GM21423 (cell line): ENCODE measurements around the gene KIF20A.
"Not testable (repeated sequence)": the region's sequence is repeated elsewhere in the genome, so short reads cannot be mapped to it uniquely, and the experiment has no call there.

ENCODE experiments used
- ATAC-seq: cut with Tn5 transposase; IDR thresholded peaks from one replicate; pipeline ENCODE4 v1.9.1; 2021; ENCODE audit warnings: mild to moderate bottlenecking, moderate library complexity; ENCODE audit not compliant: unreplicated experiment

The KIF20A gene

DNA sequence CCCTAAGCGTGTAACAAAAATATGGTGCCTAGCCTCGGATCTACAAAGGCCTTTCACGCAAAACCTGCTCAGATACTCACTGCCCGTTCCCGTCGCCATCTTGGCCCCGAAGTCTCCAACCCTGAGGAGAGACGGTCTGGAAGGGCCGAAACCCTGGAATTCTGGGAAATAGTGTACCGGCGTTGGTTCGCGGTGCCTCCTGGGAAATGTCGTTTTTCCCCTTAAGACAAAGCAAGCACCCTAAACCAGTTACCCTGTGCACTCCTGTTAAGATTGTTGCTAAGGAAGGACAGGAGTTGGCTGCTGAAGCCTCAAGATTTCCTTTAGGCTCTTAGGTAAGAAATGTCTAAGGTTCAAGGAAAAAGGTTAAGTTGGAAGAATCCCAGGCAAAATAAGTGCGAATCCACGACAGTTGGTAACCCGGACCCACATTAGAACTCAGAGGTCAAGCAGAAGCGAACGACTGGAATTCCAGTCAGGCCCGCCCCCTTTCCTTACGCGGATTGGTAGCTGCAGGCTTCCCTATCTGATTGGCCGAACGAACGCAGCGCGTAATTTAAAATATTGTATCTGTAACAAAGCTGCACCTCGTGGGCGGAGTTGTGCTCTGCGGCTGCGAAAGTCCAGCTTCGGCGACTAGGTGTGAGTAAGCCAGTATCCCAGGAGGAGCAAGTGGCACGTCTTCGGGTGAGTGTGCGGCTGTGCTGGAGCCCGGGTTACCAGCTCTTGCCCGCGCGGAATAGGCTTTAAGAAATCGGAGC is at the start of gene KIF20A, which contains the start of gene BRD8:
TSS of gene KIF20A (plus strand) at position 597 of the 761 bp plus-strand sequence. CDS start 569 bp downstream, outside the sequence.
TSS of gene BRD8 (minus strand) at position 115 of the 761 bp plus-strand sequence. CDS start at position 99, 16 bp downstream.
- ATAC-seq, result peak; percentile 82

DNA sequence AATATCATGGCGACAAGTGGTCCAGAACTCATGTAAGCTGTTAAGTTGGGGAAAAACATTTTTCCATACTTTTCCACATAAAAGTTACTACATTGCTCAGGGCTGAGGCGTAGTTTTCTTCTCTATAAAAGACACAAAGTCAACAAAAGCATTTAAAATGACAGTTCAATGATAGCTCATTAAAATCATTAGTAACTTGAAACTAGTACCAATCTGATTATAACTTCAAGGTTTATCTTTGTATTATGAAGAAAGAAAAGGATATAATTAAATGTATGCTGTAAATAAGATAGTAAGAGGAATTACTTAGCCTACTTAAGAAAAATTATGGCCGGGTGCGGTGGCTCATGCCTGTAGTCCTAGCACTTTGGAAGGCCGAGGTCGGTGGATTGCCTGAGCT is 49.6 kb upstream of the KIF20A start:
- no peak for ATAC-seq

DNA sequence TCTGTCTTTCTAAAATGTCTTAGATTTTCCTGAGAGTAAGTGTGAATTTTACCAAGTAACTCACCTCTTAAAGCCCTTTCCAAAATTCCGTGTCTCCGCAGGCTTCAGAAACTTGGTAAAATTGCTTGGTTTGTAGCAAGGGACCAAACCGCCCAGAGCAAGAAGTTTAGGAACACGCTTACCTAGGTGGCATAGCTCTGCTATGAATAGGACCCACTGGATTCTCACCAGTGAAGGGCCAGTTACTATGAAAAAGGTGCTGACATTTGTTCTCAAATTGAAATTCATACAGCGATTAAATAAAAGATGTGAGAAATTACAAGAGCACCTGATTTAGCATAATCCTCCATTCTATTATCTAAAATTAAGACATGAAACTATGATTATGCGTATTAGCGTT is 46.4 kb upstream of the KIF20A start:
- ATAC-seq, result no peak

DNA sequence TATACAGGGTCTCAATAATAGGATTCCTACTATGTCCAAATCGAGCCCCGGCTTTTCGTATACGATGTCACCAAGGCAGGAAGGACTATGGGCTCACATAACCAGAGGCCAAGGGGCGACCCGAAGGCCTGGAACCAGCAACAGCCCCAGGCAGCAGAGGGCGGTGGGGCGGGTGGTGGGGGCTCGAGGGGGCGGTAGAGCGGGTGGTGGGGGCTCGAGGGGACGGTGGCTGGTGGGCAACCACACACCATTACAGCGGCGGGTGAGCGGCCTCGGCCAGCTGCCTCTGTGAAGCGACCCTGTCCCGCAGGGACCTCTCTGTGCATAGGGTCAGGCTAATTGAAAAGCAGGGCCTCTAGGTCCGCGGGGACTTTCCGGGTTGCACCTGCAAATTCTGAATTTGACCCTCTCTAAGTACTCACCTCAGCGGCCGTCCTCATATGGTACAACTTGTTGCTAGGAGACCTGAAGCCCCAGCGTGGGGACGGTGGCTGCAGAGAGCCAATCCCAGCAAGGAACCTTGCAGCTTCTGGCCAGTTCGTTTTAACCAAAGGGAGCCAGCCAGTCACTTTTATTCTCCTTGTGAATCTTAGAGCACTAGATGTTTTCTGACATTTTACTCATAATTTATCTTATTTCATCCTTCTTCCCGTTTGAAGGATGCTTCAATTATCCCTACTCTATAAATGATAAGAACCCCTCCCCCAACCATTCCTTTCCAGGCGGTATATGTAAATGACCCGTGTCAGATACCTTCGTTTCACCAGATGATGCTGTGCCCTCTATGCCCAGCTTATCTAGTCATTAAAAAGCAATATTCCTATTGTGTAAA is 39.7 kb upstream of the KIF20A start, which contains the start of gene NME5:
TSS of gene NME5 (minus strand) at position 480 of the 832 bp plus-strand sequence. CDS start 648 bp downstream, outside the sequence.
- peak; percentile 46 for ATAC-seq

DNA sequence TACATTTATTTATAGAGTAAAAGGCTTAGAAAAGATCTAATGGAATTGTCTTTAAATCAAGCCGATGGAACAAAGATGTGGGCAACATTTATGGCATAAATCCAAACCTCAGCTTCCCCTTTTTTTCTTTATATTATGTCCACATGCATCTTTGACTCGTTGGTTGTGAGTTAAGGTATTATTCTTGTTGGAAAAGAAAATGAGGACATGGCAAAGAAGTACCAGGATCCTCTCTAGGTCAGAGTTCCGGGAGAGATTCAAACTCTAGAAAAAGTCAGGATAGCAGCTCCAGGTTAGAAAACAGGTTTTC is 39.2 kb upstream of the KIF20A start:
- no peak for ATAC-seq

DNA sequence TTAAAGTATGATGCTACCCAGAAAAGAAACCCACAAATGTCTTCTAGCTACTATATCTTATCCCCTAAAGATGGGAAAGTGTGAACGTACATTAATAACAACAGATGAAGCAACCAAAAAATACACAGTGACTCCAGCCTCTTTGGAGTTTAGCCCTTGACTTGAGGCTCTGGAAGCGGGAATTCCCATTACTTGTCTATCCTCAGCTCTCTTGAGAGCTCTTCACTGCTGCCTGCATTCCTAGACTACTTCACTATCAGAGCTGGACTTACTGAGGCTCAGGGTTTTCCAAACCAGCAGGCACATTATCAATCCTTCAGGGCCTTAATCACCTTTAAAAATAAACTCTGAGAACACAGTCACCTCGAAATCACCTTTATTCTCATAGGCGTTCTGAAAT is 38.6 kb upstream of the KIF20A start:
- ATAC-seq, result no peak

DNA sequence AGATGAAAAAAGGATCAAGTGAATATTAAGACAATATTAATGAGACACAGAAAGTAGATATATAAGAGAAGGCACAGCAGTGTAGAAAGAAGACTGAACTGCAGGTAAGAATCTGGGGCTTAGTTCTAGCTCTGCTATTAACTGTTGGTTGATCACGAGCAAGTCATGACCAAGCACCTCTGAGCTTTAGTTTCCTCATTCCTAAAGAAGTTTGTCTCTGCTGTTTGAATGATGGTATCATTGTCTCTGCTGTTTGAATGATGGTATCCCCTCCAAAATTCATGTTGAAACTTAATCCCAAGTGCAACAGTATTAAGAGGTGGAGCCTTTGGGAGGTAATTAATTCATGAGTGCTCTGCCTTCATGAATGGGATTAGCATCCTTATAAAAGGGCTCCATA is 37.2 kb upstream of the KIF20A start:
- ATAC-seq, result no peak

DNA sequence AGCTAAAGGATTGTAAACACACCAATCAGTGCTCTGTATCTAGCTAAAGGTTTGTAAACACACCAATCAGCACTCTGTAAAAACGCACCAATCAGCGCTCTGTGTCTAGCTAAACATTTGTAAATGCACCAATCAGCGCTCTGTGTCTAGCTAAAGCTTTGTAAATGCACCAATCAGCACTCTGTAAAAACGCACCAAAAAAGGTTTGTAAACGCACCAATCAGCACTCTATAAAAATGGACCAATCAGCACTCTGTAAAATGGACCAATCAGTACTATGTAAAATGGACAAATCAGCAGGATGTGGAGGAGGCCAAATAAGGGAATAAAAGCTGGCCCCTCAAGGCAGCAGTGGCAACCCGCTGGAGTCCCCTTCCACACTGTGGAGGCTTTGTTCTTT is 35.3 kb upstream of the KIF20A start:
- ATAC-seq, result not testable (repeated sequence)

DNA sequence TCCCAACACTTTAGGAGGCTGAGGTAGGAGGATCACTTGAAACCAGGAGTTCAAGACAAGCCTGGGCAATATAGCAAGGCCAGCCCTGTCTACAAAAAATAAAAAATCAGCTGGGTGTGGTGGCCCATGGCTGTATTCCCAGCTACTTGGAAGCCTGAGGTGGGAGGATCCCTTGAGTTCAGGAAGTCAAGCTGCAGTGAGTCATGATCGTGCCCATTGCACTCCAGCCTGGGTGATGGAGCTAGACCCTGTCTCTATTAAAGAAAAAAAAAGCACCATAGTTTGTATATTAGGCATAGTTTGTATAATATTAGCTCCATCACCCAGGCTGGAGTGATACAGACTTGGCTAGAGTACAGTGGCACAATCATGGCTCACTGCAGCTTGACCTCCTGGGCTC is 30.1 kb upstream of the KIF20A start:
- no peak for ATAC-seq

DNA sequence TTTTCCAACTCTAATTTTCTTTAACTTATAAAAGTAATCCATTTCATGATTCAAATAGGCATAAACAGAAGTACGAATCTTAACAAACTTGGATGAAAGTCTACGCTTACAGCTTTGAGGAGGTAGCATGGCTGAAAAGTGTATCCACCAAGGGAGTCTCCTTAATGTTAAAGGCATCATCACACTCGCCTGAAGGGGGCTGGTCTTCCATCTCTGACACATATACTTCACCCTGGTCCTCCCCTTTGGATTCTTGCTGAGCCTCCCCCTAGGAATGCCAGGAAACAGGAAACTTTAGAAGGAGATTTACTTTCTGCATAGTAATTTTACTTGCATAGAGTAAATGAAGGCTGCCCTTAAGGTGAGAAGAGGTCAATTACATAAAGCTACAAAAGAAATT is 29.4 kb upstream of the KIF20A start:
- ATAC-seq, result no peak

DNA sequence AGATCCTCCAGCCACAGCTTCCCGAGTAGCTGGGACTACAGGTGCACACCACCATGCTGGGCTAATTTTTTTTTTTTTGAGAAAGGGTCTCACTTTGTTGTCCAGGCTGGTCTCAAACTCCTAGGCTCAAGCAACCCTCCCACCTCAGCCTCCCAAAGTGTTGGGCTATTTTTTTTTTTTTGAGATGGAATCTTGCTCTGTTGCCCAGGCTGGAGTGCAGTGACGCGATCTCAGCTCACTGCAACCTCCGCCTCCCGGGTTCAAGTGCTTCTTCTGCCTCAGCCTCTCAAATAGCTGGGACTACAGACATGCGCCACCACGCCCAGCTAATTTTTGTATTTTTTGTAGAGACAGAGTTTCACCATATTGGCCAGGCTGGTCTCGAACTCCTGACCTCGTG is 22.9 kb upstream of the KIF20A start:
- ATAC-seq, result not testable (repeated sequence)

DNA sequence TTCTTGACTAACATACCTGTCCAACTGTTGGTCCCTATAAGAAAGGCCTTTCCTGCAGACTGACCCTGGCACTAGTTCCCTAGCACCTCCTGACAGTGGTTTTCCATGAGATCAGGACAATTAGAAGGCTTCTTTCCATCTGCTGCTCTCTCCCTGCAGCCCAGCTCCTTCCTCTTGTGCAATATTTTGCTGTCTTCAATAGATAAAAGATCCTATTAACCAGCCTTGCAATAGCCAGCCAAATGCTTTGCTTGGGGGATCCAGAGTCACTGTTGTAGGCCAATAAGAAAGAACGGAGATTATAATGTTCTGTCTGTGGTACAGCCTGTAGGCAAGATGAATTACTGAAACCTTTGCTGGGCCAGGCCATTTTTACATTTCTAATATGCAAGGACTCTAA is 21.3 kb upstream of the KIF20A start:
- ATAC-seq, result no peak

DNA sequence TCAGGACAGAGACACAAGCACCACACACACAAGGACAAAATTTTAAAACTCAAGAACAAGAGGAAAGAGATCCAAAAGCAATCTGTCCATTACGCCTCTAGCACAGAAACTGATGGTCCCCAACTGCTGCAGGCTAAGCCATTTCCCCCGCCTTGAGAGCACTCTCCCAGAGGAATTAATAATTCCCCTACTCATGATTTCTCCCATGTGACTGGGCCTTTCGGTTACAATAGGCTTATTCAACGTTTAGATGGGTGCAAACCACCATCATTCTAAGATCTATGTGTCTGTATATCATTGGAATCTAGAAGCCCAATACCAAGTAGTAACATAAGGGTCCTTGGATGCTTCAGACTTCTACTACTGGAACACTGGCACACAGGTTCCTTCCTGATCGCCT is 19.2 kb upstream of the KIF20A start:
- ATAC-seq, result no peak

DNA sequence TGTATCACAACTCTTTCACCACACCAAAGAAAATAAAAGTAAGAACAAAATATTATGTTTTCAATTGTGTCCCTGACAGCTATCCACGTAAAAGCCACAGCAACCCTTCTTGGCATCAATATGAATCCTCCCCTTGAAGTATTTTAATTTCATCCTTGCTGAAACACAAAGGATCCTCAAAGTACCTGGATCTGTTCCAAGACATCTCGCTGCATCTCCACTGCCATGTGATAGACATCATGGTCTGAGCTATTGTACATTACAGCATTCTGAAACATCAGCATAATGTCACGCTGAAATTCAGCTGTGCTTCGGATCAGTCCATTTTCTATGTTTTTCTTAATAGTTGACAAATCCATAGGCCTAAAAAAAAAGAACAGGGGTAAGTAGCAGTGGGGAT is 18.2 kb upstream of the KIF20A start:
- no peak for ATAC-seq

DNA sequence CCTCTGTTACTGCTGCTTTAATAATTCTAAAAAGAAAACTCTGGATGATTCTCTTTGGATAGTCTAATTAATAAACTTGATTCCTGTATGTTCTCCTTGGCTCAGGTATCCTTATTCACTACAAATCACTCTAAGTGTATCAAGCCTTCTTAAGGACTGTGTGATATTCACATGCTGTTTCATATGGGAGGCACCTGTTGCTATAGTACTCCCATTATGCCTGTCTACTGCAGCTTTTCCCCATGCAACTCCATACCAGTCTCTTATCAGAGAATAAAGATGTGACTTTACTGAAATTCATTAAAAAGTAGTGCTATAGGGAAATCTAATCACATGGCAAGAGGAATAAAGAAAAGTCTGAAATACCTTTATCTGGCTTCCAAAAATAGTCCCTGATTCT is 15.2 kb upstream of the KIF20A start:
- no peak for ATAC-seq

DNA sequence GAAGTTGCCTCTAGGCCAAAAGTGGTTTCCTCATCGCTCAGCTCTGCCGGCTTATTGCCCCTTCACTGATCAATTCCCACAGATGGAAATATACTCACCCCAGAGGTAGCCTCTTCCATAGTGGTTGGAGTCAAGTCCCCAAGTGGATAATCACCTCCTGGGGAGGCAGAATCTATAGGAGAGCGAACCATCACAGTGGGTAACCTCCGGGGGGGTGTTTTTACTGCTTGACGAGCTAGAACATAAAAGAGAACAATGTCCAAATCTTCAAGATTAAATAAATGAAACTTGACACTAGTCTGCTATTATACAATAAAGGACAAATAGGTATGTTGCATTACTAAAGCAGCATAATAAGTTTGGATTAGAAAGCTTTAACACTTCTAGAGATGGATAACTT is 9.8 kb upstream of the KIF20A start:
- no peak for ATAC-seq

DNA sequence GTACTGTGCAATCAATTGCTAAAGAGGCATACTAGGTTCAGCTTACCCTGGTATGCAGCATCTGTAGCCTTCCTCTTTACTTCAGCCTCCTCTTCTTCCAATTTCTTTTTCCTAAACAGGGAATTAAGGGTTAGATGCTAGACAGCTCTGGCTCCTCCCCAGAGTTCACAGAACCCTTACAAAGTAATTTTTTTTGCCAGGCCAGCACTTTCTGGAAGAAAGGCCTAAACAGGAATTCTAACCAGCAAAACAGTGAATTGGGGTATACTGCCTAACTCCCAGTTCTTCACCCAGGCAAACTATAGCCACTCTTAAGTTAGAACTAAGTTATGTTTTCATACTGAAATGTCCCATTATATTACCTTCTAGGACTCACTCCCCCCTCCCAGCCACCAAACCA is 8.6 kb upstream of the KIF20A start:
- no peak for ATAC-seq

DNA sequence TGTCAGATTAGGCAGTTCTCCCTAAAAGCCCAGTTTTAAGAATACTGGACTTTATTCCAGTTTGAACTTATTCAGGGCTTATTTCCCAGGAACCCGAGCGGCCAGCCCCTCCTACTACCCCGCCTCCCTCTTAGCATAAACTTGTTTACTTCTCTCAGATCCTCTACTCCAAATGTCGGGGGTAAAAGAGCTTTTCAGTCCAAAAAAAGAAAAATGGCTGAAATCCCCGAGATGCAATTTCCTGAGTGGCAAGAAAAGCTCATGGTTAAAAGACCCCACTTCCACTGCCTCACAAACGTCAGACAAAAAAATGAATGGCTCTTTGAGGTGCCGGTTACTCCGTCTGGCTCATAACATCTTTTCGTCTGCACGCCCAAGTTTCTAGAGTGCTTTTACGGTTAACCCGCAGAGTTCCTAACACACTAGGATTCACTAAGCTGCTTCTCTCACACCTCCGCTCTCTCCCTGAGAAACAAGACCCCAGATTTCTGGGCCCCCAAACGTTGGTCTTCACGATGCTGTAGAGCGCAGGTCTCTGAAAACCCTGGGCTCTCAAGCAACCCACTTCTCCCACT is 884 bp upstream of the KIF20A start:
- no peak for ATAC-seq

DNA sequence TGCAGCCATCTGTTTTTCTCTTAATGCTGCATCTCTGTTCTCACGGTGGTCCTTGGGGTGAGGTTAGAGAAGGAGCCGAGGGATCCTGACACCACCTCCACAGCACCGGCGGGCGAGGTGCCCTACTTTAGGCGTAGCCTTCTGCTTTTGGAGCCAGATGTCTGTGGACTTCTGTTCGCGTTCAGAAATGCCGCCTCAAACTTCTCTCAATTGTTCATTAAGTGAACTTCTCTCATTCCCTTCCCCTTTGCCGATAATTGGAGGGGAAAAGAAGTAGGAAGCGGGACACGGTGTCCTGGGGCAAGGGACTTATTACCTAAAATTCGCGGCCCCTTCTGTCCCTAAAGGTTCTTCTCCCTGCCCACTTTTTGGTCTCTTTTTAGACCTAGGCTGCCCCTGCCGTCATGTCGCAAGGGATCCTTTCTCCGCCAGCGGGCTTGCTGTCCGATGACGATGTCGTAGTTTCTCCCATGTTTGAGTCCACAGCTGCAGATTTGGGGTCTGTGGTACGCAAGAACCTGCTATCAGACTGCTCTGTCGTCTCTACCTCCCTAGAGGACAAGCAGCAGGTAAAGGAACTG is 455 bp downstream of the KIF20A start:
- no peak for ATAC-seq

DNA sequence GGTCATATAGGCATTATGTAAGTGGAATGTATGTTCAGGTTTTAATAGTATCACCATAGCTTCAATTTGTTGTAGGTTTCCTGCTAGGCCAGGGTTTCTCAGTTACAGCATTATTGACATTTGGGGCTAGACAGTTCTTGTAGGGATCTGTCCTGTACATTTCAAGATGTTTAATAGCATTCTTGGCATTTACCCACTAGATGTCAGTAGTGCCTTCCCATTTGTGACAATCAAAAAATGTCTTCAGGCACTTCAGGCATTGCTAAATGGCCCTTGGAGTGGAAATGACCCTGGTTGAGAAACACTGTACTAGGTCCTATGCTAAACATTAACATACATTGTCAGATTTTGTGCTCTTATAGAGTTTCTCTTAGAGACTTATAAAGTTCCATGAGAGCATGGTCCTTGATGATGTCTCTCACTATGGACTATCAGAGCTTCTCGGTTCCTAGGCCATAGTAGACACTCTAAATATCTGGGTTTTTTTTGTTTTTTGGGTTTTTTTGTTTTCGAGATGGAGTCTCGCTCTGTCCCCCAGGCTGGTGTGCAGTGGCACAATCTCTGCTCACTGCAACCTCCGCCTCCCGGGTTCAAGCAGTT is 1.4 kb downstream of the KIF20A start:
- no peak for ATAC-seq

DNA sequence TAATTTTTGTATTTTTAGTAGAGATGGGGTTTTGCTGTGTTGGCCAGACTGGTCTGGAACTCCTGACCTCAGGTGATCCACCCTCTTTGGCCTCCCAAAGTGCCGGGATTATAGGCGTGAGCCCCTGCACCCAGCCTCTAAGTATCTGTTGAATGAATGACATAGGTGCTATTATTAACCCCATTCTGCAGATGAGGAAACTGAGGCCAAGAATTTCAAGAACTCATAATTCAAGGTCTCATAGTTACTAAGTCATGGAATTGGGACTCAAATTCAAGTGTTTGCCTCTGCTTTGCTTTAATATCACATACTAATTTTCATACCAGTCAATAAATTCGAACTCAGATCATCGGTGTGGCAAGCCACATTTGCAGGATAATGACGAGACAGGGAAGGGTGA is 1.9 kb downstream of the KIF20A start:
- no peak for ATAC-seq
